H1 (cell line): ENCODE data around the gene RABGGTA. TPM values are rescaled to one million over a fixed set of nuclear protein-coding genes. Genes with fewer than 3 reads are reported as not detected.

Source experiments
- CTCF ChIA-PET: fragments of 300-600 bp; sonication (Branson Sonifier 250); formaldehyde crosslinking; loops from one replicate; lab custom pipeline; 2021; ENCODE audit not compliant: partially characterized antibody; lab: Charles Lee
- POLR2A ChIA-PET: fragments of 300-600 bp; sonication (Branson Sonifier 250); formaldehyde crosslinking; loops from one replicate; lab custom pipeline; 2021; ENCODE audit warnings: inconsistent platforms; ENCODE audit not compliant: partially characterized antibody; lab: Charles Lee
- DNase-seq, 2 experiments: peaks; one replicate each; pipeline versions ENCODE4 v3.0.0 to v3.0.0-alpha.2; 2010 to 2022; ENCODE audit warnings: low spot score in 2 of 2, low read depth in 1 of 2, mixed read lengths in 1 of 2
- FAIRE-seq: peaks from 2 replicates; lab custom pipeline; 2011; peaks lifted over from hg19 to GRCh38; lab: Jason Lieb, UNC
- H2AFZ ChIP-seq: 2 replicates; pipeline ENCODE4 v1.8.1; 2012; ENCODE audit warnings: low read length, inconsistent platforms
- H2AK5ac ChIP-seq: 2 replicates; pipeline ENCODE4 v1.6.1; 2013; ENCODE audit warnings: low read depth, low read length
- H2BK120ac ChIP-seq: replicated peaks from 2 replicates; pipeline ENCODE3; 2013; ENCODE audit warnings: low read depth, low read length, inconsistent platforms
- H2BK12ac ChIP-seq: 2 replicates; pipeline ENCODE4 v1.6.1; 2013; ENCODE audit warnings: low read depth, low read length
- H2BK15ac ChIP-seq: 2 replicates; pipeline ENCODE4 v1.6.1; 2013; ENCODE audit warnings: low read length
- H2BK20ac ChIP-seq: 2 replicates; pipeline ENCODE4 v1.6.1; 2013; ENCODE audit warnings: low read length
- H2BK5ac ChIP-seq: 2 replicates; pipeline ENCODE4 v1.6.1; 2013; ENCODE audit warnings: low read depth, low read length
- H3K14ac ChIP-seq: 2 replicates; pipeline ENCODE4 v1.6.1; 2013; ENCODE audit warnings: inconsistent platforms; ENCODE audit not compliant: insufficient read length
- H3K18ac ChIP-seq: 2 replicates; pipeline ENCODE4 v1.6.1; 2013; ENCODE audit warnings: low read length; ENCODE audit errors: extremely low read depth
- H3K23ac ChIP-seq: 2 replicates; pipeline ENCODE4 v1.6.1; 2013; ENCODE audit warnings: inconsistent platforms; ENCODE audit not compliant: insufficient read length
- H3K23me2 ChIP-seq: 2 replicates; pipeline ENCODE4 v1.6.1; 2013; ENCODE audit warnings: low read depth, low read length
- H3K27ac ChIP-seq: 2 replicates; pipeline ENCODE4 v1.6.1; 2011; ENCODE audit warnings: low read depth, low read length, inconsistent platforms
- H3K27me3 ChIP-seq, 4 experiments: replicated peaks in 1 of 4; 1 replicate in 1 of 4; 2 replicates in 3 of 4; pipeline versions ENCODE4 v1.6.1 to v1.8.1; 2011 to 2013; ENCODE audit warnings: low read length in 3 of 4, mild to moderate bottlenecking in 3 of 4, inconsistent platforms in 2 of 4, mixed read lengths in 2 of 4, moderate library complexity in 1 of 4; ENCODE audit not compliant: control insufficient read depth in 3 of 4, insufficient read depth in 3 of 4; ENCODE audit errors: extremely low read depth in 1 of 4
- H3K36me3 ChIP-seq, 4 experiments: 2 replicates each; pipeline versions ENCODE4 v1.6.1 to v1.8.1; 2011 to 2013; ENCODE audit warnings: mild to moderate bottlenecking in 4 of 4, low read length in 3 of 4, moderate library complexity in 2 of 4, control low read depth in 1 of 4, inconsistent platforms in 1 of 4; ENCODE audit not compliant: insufficient read depth in 4 of 4, control insufficient read depth in 2 of 4
- H3K4ac ChIP-seq: replicated peaks from 2 replicates; pipeline ENCODE3; 2013; ENCODE audit warnings: low read length, low read depth, mixed read lengths, inconsistent platforms; ENCODE audit not compliant: insufficient read length
- H3K4me1 ChIP-seq, 4 experiments: replicated peaks in 1 of 4; 1 replicate in 1 of 4; 2 replicates in 3 of 4; pipeline versions ENCODE4 v1.6.1 to v1.8.1; 2011 to 2013; ENCODE audit warnings: low read length in 3 of 4, inconsistent platforms in 2 of 4, mixed read lengths in 1 of 4; ENCODE audit not compliant: insufficient read depth in 4 of 4, control insufficient read depth in 3 of 4
- H3K4me2 ChIP-seq, 2 experiments: 2 replicates each; pipeline versions ENCODE4 v1.6.1 to v1.8.1; 2011 to 2013; ENCODE audit warnings: low read depth in 2 of 2, low read length in 2 of 2, control low read depth in 1 of 2, inconsistent platforms in 1 of 2, mild to moderate bottlenecking in 1 of 2; ENCODE audit not compliant: insufficient read depth in 1 of 2
- H3K4me3 ChIP-seq, 4 experiments: fragments of 200-600, 300-600 bp in 1 of 4; sonication (generic), shearing (Covaris generic), sonication (Bioruptor Twin) in 1 of 4; 2 replicates each; pipeline versions ENCODE4 v1.5.1 to v1.8.1; 2011 to 2016; ENCODE audit warnings: low read length in 4 of 4, low read depth in 3 of 4, control low read depth in 2 of 4, inconsistent platforms in 2 of 4, mild to moderate bottlenecking in 2 of 4, mixed read lengths in 1 of 4, moderate library complexity in 1 of 4; ENCODE audit not compliant: insufficient read depth in 2 of 4; ENCODE audit errors: extremely low read depth in 1 of 4
- H3K56ac ChIP-seq: replicated peaks from 2 replicates; pipeline ENCODE3; 2013; ENCODE audit warnings: low read depth, mild to moderate bottlenecking, mixed read lengths, low read length, inconsistent platforms; ENCODE audit not compliant: insufficient read length
- H3K79me1 ChIP-seq: 2 replicates; pipeline ENCODE4 v1.6.1; 2013; ENCODE audit warnings: low read depth, low read length, control low read depth
- H3K79me2 ChIP-seq, 2 experiments: 2 replicates each; pipeline versions ENCODE4 v1.6.1 to v1.8.1; 2012 to 2013; ENCODE audit warnings: low read length in 2 of 2, mild to moderate bottlenecking in 2 of 2, inconsistent platforms in 1 of 2; ENCODE audit not compliant: insufficient read depth in 2 of 2, control insufficient read depth in 1 of 2
- H3K9ac ChIP-seq, 4 experiments: replicated peaks in 1 of 4; 1 replicate in 1 of 4; 2 replicates in 3 of 4; pipeline versions ENCODE4 v1.6.1 to v1.8.1; 2011 to 2013; ENCODE audit warnings: low read depth in 3 of 4, low read length in 3 of 4, control low read depth in 2 of 4, mild to moderate bottlenecking in 2 of 4, moderate library complexity in 2 of 4, inconsistent platforms in 1 of 4; ENCODE audit errors: extremely low read depth in 1 of 4
- H3K9me3 ChIP-seq, 2 experiments: 2 replicates each; pipeline versions ENCODE4 v1.6.1 to v1.8.1; 2012 to 2013; ENCODE audit warnings: mild to moderate bottlenecking in 2 of 2, moderate library complexity in 2 of 2, control low read depth in 1 of 2, inconsistent platforms in 1 of 2, low read depth in 1 of 2, low read length in 1 of 2, mixed read lengths in 1 of 2; ENCODE audit not compliant: insufficient read depth in 2 of 2
- H4K20me1 ChIP-seq, 2 experiments: replicated peaks in 1 of 2; 2 replicates each; pipeline versions ENCODE3 to v1.8.1; 2011 to 2013; ENCODE audit warnings: inconsistent platforms in 2 of 2, low read length in 2 of 2, mild to moderate bottlenecking in 1 of 2; ENCODE audit not compliant: insufficient read depth in 2 of 2, control insufficient read depth in 1 of 2
- H4K5ac ChIP-seq: 2 replicates; pipeline ENCODE4 v1.6.1; 2013; ENCODE audit warnings: low read length, low read depth, mixed read lengths, inconsistent platforms; ENCODE audit not compliant: insufficient read length
- H4K8ac ChIP-seq: 2 replicates; pipeline ENCODE4 v1.8.0; 2013; ENCODE audit warnings: mild to moderate bottlenecking, moderate library complexity, low read length, inconsistent platforms; ENCODE audit not compliant: insufficient read depth; ENCODE audit errors: extremely low read depth
- H4K91ac ChIP-seq: replicated peaks from 2 replicates; pipeline ENCODE3; 2013; ENCODE audit warnings: low read length, mixed read lengths, inconsistent platforms; ENCODE audit not compliant: insufficient read length
- JUND ChIP-seq: IDR thresholded peaks from 2 replicates; pipeline ENCODE4 v1.6.1; 2011; ENCODE audit warnings: mild to moderate bottlenecking, improper control_type of control experiment, low read length
- WGBS, 2 experiments: shearing (Covaris generic) in 1 of 2; methylation state at CpG; one replicate each; pipeline versions ENCODE4 v1.1.6 to v1.1.7; 2013 to 2015; ENCODE audit warnings: low lambda C conversion rate in 2 of 2, mixed read lengths in 2 of 2, inconsistent platforms in 1 of 2, low coverage in 1 of 2, missing lambda C conversion rate in 1 of 2; ENCODE audit not compliant: insufficient replicate concordance in 2 of 2, insufficient coverage in 1 of 2, insufficient read length in 1 of 2; ENCODE audit errors: extremely low coverage in 1 of 2, missing lambda C conversion rate in 1 of 2; 5-methylcytosine and 5-hydroxymethylcytosine counted together
- polyA plus RNA-seq, 7 experiments: library from polyadenylated mRNA; depleted of rRNA in 3 of 7; stranded (reverse) in 5 of 7; unstranded in 2 of 7; fragments of >200 nt in 5 of 7; fragments of 200-250 nt in 2 of 7; gene quantifications; 1 replicate in 5 of 7; 2 replicates in 1 of 7; 4 replicates in 1 of 7; pipeline versions ENCODE4 v1.2.1 to v1.2.3, GENCODE V29; 2011 to 2013; ENCODE audit warnings: missing spikeins in 2 of 7, mixed read lengths in 2 of 7
- total RNA-seq: library from RNA; stranded (reverse); fragmentation: NEBNext Ultra II Directional; extraction: Animal tissue kit (Norgen Biotek cat#: 25700); gene quantifications from 2 replicates; pipeline ENCODE4 v1.2.1, GENCODE V29; 2021

RABGGTA gene
- total and polyA plus RNA-seq, 2 of the 8 experiments (the other 6 are each of a cell fraction or from before 2014, with no cell fraction given), result 16.0 to 49.8 TPM

GRCh38 chr14:24284501-24285035 lies 13.2 kb upstream of the RABGGTA start:
- no peak overlapping the region for H3K27ac ChIP-seq
- H4K8ac ChIP-seq, result no peak overlapping the region
- H3K9me3 ChIP-seq, result no peaks in the 10 kb centered on the region
- no peak overlapping the region for H2BK120ac ChIP-seq
- H3K9ac ChIP-seq, result no peak overlapping the region
- H2AFZ ChIP-seq, result no peak overlapping the region
- no peak overlapping the region for H4K5ac ChIP-seq
- no peaks in the 10 kb centered on the region; the same call in 1 of the 2 replicates for H3K79me1 ChIP-seq
- H2BK15ac ChIP-seq, result no peak overlapping the region
- no peak overlapping the region for H3K18ac ChIP-seq
- H2BK12ac ChIP-seq, result no peak overlapping the region
- H3K79me2 ChIP-seq, result no peaks in the 10 kb centered on the region
- no peak overlapping the region for H3K4me3 ChIP-seq
- POLR2A ChIA-PET, result interaction anchor here (0.9 to 3.8 kb wide), 8 partner anchors 8 to 95 kb away, joined by 3 to 13 read pairs (median 4); partner anchors contain the start of genes RABGGTA and TINF2
- H3K23ac ChIP-seq, result no peak overlapping the region
- no peaks in the 10 kb centered on the region for H3K4me1 ChIP-seq
- no peak overlapping the region for H4K91ac ChIP-seq
- no peak overlapping the region for H3K4ac ChIP-seq
- no peak for FAIRE-seq
- no peak overlapping the region for H3K56ac ChIP-seq
- H2BK5ac ChIP-seq, result peak overlapping the region; percentile 56; the same call in 1 of the 2 replicates
- TF ChIP-seq JUND, result no peak
- TF ChIP-seq, all 59 proteins: peak for 0
- Histone ChIP-seq H3K23me2 (no peaks in the 10 kb centered on the region), H2BK20ac (no peak overlapping the region), H3K14ac (no peak overlapping the region), H2AK5ac (no peak overlapping the region), H4K20me1 (peaks cover 0 to 3% of the 10 kb centered on the region in 2 experiments), H3K4me2 (no peak overlapping the region), H3K36me3 (peaks cover 0 to 2% (median 0%) of the 10 kb centered on the region in 4 experiments; a peak in 1 of 8 replicates), H3K27me3 (no peaks in the 10 kb centered on the region)
- WGBS, 2 experiments, result 81% methylated on average over 10 of the region's 11 CpGs; no CpG with 5 or more reads in 1 of the 2 experiments
- no peak for DNase-seq
- CTCF ChIA-PET, result interaction anchor here (4.9 to 11.5 kb wide), 5 partner anchors 7 to 42 kb away, joined by 30 to 137 read pairs (median 44); partner anchors contain the start of genes CIDEB, DHRS1, LTB4R2 and NOP9
